SHP77 (cell line): ENCODE data around the gene SCNN1B.

Source experiments
- DNase-seq, 2 experiments: peaks; one replicate each; lab custom pipeline; 2025; lab: John Stamatoyannopoulos, UW

Gene SCNN1B

DNA sequence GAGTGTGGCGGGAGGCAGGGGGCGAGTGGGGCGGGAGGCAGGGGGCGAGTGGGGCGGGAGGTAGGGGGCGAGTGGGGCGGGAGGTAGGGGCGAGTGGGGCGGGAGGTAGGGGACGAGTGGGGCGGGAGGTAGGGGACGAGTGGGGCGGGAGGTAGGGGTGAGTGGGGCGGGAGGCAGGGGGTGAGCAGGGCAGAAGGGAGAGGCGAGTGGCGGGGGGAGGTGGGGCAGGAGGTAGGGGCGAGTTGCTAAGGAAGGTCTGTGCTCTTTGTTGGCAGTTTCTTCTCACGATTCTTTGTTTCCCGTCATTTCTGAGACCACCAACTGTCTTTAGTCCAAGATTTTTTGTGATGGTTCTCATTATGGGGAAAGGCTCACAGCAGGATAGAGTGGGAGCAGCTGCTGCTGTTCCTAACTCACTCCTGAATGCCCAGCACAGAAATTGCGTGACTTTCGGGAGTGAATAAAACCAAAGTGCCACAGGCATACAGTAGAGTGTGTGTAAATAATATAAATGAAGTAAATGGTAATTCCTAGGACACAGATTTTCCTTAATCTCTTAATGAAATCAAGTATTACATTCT lies 106.2 kb downstream of the SCNN1B start:
- no peak for DNase-seq

DNA sequence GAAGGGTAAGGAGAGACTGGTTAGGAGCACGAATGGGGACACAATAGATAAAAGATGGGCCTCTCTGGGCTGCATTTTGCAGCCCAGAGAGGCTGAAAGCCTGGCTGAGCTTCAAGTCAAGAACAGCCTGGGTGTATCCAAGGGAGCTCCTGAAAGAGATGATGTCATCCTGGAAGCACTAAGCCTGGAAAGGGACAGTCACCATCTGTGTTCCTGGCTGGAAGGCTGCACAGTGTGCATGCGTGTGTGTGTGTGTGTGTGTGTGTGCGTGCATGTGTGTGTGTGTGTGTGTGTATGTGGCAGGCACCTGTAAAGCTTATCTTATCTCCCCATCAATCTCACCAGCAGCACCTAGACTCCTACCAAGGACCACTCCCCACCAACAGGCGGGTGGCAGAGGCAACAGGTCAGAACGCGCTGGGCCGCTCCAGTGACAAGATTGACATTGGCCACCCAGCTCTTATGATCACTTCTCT lies 106.8 kb downstream of the SCNN1B start:
- DNase-seq: no peak

DNA sequence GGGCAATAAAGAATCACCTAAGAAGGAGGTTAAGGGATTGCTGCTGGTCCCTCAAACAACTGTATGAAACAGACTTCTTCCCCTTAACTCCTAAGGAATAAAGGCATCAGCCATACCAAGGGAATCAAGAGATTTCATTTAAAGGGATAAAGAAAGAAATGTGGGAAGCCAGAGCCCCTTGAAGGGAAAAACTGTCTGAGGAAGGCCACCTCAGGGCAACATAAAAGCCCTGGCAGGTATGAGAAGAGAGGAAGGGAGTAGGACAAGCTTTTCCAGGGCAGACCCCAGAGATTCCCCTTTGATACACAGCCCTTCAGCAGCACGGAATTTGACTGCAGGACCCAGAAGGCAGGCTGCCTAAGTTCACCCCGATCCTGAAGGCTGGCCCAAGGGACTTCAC lies 107.4 kb downstream of the SCNN1B start:
- DNase-seq: no peak

DNA sequence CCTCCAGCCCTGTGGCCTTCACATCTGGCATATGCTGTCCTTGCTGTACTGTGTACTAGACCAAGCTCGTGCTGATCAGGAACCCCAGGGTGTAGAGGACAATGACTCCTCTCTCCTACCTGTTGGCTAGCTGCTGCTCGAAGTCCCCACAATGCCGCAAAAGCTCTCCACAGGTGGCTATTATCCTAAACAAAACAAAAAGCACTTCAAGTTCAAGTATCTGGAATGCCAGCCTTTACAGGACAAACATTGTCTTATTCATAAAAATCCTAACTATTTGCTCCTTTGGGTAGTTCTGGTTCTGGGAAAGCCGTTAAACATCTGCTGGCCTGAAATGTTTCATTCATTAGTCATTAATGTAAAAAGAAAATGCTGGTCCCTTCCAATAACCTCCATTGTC lies 108.1 kb downstream of the SCNN1B start:
- DNase-seq: no peak

DNA sequence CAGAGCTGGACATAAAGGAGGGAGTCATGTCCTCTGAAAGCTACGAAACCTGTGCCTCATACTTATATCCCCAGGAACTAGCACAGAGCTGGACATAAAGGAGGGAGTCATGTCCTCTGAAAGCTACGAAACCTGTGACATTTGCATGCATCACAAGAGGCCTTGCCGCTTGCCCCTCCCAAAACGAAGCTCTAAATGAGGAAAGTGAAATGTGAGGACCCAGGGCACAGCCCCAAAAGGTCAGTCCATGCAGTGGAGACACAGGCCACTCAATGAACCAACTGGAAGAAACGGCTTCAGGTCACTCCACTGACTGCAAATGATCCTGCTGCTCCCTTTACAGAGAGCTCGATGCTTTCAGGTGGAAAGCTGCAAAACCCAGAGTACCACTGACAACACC lies 112.6 kb downstream of the SCNN1B start:
- no peak for DNase-seq

DNA sequence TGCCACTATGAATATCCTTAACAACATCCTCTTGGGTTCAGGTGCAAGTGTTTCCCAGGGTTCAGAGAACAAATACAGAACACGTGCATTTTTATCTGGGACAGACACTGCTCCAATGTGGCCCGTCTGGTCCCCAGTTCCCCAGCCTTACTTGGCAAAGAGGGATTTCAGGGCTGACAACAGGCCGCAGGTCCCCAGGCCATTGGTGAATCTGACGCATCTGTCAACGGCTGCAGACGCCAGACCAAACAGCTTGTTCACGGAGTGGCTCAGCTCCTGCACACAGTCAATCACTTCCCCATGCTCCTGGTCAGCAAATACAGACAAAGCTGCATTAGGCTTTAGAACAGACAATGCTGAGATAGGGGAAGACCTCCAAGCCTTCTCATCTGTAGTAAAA lies 114.7 kb downstream of the SCNN1B start:
- no peak for DNase-seq

DNA sequence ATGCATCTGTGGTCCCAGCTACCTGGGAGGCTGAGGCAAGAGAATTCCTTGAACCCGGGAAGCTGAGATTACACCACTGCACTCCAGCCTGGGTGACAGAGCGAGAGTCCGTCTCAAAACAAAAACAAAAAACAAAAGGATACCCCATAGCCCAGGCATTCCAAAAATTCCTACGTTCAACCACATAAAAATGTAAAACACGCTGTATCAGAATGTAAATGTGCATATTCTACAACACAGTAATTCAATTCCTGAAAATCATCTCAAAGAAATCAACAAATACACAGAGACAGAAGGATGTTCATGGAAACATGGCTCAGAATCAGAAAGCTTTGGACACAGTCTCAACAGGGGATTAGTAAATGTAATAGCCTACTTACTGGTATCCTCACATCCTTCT lies 117.9 kb downstream of the SCNN1B start:
- DNase-seq: no peak

DNA sequence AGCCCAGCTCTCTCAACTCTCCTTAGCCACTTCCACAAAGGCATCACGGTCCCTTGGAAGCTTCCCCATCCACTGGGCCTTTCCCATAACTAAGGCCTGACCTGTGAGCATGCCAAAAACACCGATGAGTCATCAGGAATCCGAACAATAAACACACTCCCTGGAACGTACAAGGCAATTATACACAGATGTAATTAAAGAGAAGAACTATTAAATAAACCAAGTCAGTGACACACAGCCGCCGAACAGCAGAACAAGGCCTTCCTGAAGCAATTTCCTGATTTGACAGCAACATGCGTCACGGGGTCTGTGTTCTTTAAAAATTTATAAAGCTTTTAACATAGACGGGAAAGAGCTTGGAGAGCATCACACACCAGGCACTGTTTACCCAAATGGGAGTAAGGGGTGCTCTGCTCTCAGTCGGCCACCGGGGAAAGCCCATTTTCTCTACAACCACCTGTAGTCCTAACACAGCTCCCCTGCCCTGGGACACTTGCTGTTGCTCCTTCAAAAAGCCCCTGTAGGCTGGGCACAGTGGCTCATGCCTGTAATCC lies 121.5 kb downstream of the SCNN1B start:
- no peak for DNase-seq

DNA sequence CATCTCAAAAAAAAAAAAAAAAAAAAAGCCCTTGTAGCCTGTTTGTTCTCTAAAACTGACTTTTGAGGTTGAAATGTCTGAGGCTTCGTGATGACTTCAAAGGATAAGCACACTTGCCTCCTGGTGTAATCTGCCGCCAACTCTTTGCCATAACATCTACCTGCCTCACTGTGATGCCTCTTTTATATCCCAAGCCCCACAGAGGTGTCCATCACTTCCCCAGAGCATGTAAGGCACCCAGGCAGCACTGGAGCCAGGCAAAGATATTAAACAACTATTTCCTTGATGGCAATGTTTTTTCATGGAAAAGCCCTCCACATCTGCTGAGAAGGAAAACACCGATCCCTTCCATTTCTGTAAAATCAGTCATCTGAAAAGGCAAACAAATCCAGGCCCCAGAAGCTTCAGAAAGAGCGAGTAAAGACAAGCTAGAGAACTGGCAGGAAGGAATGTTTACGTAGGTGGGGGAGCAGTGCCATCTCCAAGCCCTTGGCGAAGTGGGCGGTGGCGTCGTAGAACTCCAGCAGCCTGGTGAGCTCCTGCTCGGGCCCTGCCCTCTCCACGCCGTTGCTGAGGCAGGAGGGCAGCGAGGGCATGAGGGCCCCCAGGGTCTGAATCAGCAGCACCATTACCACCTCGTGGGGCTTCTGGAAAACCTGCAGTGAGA lies 122.3 kb downstream of the SCNN1B start:
- no peak for DNase-seq

DNA sequence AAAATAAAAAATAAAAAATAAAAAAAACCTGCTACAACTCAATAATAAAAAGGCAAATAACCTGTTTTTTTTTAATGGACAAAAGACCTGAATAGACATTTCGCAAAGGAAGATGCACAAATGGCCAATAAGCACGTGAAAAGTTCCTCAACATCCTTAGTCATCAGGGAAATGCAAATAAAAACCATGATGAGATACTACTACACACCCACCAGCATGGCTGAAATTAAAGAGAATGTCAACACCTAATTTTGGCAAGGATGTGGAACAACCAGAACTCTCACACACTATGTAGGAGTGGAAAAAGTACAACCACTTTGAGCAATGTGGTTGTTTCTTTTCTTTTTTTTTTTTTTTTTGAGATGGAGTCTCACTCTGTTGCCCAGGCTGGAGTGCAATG lies 126.2 kb downstream of the SCNN1B start:
- no peak for DNase-seq
